ENCODE results near the gene TMEM139. TPM values are rescaled to one million over a fixed set of nuclear protein-coding genes. Genes with fewer than 3 reads are reported as not detected.
"Not testable (repeated sequence)": the region's sequence is repeated elsewhere in the genome, so short reads cannot be mapped to it uniquely, and the experiment has no call there.

Gene TMEM139
- total RNA-seq, 1 donor from 2014 or later = 0.29 TPM

DNA sequence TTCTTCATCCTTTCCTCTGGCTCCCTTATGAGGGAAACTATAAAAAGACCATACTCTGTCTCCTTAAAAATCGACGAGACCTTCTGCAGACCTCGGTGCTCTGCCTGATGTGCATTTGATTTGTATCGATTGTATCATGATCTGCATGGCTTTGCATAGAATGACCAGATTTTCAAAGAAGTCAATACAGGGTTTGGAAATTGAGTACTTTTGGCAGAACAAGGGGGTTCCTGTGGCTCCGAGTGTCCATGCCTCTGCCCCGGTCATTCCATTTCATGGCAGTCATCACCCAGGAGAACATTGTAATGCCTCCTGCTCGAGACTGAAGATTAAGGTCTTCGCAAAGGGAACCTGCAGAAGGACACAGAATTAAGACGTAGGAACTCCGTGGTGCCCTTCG is 4.1 kb downstream of the TMEM139 start:
- peak; percentile 31 for DNase-seq (ENCODE audit: low read depth)

DNA sequence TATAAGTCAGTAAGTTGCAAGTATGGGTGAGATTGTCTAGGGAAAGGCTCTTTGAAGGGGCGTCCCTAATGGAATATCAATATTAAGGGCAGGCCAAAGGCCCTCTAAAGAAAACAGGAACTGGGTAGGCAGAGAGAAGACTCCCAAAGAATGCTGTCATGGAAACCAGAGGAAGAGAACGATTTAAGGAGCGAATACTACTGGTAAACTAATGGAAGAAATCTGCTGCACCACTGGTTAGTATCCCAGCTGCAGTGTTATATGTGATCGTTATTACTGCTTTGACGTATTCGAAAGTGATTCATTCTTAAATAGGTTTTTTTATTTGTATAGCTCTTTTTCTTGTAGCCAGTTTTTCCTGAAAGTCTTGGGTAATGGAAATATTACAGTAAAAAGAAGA is 4.7 kb downstream of the TMEM139 start:
- peak; percentile 9 for DNase-seq (ENCODE audit: low read depth)

DNA sequence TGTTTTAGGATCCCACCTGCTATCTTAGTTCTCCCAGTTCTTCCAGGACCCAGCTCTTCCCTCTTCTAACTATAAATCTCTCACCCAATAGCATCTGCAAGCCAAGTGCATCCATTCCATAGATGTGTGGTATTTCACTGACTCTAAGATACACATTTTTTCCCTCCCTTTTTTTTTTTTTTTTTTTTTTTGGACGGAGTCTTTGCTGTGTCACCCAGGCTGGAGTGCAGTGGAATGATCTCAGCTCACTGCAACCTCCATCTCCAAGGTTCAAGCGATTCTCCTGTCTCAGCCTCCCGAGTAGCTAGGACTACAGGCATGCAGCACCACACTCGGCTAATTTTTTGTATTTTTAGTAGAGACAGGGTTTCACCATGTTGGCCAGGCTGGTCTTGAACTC is 5.1 kb downstream of the TMEM139 start:
- DNase-seq (ENCODE audit: low read depth) = not testable (repeated sequence)

DNA sequence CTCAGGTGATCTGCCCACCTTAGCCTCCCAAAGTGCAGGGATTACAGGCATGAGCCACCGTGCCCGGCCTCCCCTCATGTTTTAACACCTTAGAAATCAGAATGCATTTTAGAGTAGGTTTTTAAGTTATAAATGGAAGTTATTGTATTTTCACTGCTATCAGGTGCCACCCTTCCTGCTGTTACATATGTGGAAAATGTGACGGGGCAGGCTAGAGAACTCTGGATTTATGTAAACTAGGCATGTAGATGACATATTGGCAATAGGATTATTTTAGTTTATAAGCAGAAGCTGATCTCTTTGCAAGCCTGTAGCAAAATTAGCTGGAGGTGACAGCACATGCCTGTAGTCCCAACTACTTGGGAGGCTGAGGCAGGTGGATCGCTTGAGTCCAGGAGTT is 5.5 kb downstream of the TMEM139 start:
- no peak for DNase-seq (ENCODE audit: low read depth)

DNA sequence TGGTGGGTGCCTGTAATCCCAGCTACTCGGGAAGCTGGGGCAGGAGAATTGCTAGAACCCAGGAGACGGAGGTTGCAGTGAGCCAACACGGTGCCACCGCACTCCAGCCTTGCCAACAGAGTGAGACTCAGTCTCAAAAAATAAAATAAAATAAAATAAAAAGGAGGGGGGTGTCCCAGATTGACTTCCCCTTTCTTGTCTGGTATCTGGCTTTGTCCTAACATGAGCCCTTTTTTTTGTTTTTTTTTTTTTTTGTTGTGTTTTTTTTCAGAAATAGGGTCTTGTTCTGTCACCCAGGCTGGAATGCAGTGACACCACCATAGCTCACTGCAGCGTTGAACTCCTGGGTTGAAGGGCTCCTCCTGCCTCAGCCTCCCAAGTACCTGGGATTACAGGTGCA is 8.1 kb downstream of the TMEM139 start:
- no peak for DNase-seq (ENCODE audit: low read depth)

DNA sequence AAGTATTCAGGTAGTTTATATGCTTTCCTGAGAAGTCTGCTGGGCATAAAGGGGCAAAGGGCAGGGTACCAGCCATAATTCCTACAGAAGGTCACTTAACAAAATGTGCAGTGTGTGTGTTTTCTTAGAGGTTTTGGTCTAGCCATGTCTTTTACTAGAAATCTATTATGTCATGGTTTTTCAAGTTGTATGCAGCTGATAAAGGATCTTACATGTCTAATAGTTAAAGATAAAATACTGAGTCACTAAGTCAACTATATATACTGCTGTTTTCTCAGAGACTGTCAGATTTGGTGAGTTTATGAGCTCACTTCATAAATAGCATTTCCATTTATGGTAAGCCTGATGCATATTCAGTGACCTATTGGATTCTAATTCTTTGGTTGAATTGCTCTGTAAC is 11.1 kb downstream of the TMEM139 start:
- DNase-seq (ENCODE audit: low read depth) = no peak

DNA sequence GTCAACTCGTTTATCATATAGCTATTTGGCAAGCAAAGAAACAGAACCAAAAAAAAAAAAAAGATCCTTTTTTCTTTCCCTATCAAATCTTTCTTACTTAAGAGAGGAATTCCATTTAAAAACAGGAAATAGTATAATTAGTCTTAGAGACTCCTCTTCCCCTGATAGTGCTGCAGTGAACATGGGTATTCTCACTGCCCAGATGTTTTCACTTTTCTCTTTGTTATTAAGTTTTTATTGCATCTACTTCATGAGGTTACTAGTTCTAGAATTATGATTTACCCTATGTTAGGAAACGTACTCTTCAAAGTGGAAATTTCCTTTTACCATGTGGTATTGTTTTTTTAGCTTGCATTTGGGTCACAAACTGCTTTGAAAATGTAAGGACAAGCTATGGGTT is 11.9 kb downstream of the TMEM139 start:
- DNase-seq (ENCODE audit: low read depth) = no peak

DNA sequence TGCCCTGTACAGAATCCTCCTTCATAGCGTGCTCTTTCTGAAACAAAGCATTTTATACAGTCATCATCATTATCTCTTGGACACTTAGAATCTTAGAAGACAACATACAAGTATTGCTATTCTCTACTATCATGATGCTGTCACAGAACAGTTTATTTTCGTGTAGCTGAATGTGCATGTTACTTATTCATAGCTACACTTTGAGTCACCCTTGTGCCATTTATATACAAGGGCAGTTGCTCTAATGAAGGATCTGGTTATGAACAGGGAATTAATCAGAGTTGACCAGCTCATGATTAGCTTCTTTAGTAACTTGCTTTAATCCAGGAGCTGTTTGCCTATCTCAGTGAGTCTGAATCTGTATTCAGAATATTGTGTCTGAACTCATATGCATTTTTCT is 14.6 kb downstream of the TMEM139 start:
- peak; percentile 59 for DNase-seq (ENCODE audit: low read depth)

DNA sequence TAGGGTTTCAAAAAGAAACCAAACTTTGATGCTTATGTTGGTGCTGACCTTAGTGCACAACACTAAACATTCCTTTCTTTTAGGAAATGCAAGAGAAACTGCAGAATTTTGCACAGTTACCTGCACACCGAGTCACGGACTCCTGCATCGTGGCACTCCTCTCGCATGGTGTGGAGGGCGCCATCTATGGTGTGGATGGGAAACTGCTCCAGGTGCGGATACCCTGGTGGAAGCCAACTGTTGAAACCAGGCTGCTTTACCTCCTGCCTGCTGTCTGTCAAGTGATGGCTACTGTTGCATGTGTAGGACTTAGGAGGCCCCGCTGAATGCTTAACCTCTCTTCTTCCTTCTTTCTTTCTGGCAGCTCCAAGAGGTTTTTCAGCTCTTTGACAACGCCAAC is 15.1 kb downstream of the TMEM139 start:
- DNase-seq (ENCODE audit: low read depth) = peak; percentile 31

DNA sequence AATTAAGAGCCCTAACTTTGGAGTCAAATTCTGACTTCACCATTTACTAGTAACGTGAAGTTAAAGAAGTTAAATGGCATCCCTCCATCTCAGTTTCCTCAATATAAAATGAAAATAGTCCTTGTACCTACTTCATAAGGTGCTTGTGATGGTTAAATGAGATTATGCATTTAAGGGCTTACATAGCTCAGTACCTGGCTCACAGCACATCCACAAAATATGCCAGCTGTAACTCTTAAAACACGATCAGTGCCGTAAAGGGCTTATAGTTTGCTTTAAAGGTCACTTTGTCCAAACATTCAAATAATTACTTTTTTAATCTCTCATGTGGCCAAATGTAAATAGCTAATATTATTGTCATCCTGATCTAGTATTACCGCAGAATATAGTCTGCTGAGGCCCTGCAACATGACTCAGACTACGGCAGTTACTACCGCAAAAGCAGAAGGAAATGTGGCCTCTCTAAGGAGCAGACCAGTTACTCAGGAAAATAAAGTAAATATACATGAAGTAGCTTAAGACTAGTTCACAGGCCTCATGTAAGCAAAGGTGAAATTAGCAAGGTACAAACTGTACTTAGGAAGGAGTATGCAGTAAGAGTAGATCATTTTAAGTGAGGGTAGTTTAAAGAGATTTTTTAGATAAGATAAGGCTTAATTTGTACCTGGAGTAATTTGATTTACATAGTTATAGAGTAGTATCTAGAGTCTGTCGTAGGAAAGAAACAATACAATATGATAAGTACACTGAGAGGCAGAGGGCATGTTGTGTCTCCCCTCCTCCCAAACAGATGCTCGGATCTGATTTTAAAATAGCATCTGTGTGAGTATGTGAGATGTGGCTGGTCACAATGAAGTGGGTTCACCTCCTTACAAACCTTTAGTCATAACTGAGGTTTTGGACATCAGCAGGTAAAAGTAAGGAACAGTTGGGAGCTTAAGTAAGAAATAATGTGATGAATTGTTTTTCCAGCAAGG is 16.5 kb downstream of the TMEM139 start:
- DNase-seq (ENCODE audit: low read depth) = no peak

DNA sequence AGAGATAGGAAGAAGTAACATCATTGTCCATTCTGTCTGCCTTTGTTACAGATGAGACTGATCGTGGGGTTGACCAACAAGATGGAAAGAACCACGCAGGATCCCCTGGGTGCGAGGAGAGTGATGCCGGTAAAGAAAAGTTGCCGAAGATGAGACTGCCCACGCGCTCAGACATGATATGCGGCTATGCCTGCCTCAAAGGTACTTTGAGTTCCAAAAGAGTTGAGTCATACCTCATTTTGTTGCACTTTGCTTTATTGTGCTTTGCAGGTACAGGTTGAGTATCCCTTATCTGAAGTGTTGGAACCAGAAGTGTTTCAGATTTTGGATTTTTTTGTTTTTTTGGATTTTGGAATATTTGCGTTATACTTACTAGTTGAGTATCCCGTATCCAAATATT is 19.0 kb downstream of the TMEM139 start:
- DNase-seq (ENCODE audit: low read depth) = no peak

DNA sequence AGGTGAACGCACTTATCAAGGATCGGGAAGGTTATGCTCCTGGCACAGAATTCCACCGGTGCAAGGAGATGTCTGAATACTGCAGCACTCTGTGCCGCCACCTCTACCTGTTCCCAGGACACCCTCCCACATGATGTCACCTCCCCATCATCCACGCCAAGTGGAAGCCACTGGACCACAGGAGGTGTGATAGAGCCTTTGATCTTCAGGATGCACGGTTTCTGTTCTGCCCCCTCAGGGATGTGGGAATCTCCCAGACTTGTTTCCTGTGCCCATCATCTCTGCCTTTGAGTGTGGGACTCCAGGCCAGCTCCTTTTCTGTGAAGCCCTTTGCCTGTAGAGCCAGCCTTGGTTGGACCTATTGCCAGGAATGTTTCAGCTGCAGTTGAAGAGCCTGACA is 20.2 kb downstream of the TMEM139 start:
- no peak for DNase-seq (ENCODE audit: low read depth)

DNA sequence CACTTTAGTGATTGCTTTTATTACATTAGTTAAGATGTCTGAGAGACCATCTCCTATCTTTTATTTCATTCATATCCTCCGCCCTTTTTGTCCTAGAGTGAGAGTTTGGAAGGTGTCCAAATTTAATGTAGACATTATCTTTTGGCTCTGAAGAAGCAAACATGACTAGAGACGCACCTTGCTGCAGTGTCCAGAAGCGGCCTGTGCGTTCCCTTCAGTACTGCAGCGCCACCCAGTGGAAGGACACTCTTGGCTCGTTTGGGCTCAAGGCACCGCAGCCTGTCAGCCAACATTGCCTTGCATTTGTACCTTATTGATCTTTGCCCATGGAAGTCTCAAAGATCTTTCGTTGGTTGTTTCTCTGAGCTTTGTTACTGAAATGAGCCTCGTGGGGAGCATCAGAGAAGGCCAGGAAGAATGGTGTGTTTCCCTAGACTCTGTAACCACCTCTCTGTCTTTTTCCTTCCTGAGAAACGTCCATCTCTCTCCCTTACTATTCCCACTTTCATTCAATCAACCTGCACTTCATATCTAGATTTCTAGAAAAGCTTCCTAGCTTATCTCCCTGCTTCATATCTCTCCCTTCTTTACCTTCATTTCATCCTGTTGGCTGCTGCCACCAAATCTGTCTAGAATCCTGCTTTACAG is 20.8 kb downstream of the TMEM139 start:
- peak; percentile 56 for DNase-seq (ENCODE audit: low read depth)

DNA sequence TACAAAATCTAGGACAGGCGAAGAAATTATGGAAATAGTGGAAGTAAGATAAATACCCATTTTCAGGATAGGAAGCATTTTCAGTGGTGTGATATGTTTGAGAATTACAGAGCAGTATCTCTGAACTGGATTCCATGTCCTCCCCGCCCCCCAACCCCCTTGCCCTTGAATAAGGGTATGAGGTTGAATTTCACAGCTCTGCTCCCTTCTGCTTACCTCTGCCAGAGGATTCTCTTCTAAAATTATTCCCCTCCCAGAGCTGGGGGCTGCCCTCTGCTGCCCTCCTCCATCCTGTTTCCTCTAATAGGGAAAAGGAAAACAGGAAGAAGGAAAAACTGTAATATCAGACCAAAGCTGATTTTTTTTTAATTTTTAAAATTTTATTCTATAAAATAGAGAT is 23.9 kb downstream of the TMEM139 start:
- DNase-seq (ENCODE audit: low read depth) = no peak

DNA sequence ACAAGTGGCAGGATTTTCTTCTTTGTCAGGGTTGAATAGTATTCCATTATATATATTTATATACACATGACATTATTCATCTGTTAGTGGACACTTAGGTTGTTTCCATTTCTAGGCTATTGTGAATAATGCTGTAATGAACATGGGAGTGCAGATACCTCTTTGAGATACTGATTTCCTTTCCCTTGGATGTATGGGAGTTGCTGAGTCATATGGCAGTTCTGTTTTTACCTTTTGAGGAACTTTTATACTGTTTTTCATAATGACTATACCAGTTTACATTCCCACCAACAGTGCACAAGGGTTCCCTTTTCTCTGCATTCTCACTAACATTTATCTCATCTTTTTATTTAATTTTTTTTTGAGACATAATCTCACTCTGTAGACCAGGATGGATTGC is 29.4 kb downstream of the TMEM139 start:
- DNase-seq (ENCODE audit: low read depth) = no peak

DNA sequence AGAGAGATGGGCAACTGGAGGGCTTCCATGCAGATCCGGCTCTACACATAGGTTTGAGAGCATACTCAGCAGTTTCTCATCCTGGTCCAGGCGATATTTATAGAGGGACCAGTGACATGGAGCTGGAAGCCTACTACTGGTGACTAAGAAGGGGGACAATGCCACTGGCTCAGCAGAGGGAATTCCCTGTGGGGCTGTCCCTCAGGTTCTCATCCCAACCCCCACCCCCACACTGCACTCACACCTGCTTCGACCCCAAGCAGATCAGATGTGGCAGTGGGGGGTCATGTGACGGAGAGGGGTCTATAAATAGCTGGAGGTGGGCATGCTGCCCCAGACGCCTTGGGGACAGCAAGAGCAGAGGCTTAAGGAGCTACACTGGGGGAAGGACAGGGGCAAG is 31.0 kb downstream of the TMEM139 start, which contains the start of gene CLCN1:
Gene CLCN1 (plus strand): TSS at position 336 of the 400 bp plus-strand sequence. CDS start 102 bp downstream, outside the sequence.
- peak; percentile 77 for DNase-seq (ENCODE audit: low read depth)

DNA sequence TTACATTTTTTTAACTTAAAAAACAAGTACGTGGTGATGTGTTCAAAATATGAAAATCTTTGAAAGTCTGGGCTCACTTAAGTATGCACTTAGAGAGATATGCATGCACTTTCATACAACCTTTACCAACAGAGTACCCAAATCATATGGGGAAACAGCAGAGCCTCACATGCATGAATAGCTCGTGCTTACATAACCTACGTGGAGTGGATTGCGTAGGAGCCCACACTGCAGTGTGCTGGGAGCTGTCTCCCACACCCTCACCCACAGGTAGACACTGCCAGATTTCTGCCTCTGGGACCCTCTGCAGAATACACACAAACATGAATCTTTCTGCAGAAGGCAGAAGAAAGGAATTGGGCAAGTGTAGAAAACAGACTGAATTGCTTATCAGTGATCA is 31.7 kb downstream of the TMEM139 start:
- no peak for DNase-seq (ENCODE audit: low read depth)

DNA sequence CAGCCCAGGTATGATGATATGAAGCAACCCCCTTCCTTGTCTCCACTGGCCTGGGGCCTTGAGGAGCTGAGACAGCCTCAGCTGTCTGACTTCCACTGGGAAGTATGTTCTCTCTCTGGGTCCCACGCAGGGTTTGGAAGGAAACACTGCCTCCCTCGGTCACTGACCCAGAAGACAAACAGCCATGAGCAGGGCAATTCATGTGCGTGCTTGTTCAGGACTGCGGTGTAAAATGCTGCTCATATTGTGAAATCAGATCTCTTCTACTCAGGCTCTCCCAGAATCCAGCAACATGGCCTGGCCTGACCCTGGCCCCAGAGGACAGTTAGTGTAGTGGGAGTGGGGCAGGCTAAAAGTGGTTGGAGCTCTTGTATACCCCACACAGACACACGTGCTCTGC is 33.9 kb downstream of the TMEM139 start:
- peak; percentile 94 for DNase-seq (ENCODE audit: low read depth)

DNA sequence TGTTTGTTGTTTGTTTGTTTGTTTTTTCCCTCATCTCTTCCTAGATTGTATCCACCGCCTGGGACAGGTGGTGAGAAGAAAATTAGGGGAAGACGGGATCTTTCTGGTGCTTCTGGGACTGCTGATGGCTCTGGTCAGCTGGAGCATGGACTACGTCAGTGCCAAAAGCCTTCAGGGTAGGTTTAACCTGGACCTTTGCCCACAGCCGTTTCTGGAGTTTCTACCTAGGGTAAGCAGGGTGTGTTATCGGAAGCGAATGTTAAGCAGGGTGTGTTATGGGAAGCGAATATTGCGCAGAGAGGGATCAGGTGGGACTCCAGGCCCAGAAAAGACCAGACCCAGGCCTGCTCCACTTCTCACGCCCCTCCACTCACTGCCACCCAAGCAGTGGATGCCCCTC is 35.9 kb downstream of the TMEM139 start:
- no peak for DNase-seq (ENCODE audit: low read depth)

DNA sequence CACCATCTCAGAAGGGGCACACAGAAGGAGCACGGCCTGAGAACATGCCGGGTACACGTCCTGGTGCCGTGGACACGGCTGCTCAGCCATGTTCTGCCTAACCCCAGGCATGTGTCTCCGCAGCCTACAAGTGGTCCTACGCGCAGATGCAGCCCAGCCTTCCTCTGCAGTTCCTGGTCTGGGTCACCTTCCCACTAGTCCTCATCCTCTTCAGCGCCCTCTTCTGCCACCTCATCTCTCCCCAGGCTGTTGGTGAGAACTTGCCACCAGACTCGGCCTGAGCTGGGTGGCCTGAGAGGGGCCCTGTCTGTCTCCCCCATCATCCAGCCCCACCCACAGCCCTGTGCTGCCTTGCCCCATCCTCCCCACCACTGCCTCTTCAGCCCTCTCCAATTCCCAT is 36.5 kb downstream of the TMEM139 start:
- no peak for DNase-seq (ENCODE audit: low read depth)

DNA sequence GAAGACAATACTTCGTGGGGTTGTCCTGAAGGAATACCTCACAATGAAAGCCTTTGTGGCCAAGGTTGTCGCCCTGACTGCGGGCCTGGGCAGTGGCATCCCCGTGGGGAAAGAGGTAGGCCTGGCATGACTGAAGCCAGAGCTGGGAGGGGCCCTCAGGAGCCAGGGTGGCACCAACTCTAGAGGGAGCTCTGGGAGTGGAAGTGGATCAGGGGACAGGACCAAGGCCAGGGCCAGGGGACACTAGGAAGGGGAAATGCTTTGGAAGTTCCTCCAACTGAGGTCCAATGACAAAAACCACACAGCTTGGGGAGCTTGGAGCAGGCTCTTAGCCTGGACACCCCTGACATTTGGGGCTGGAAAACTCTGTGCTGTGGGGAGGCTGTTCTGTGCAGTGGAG is 37.0 kb downstream of the TMEM139 start:
- DNase-seq (ENCODE audit: low read depth) = peak; percentile 10

All from myocyte (in vitro differentiated cells).